HepG2 (cell line): ENCODE results near the gene SLC35A1. TPM values are rescaled to one million over a fixed set of nuclear protein-coding genes. Genes with fewer than 3 reads are reported as not detected.

ENCODE experiments used
- ATAD3A ChIP-seq: sonication (generic); formaldehyde crosslinking; IDR thresholded peaks from 2 replicates; pipeline ENCODE4 v1.4.0; 2020; ENCODE audit warnings: missing genetic modification reagents
- CAMTA2 ChIP-seq: sonication (generic); formaldehyde crosslinking; IDR thresholded peaks from 2 replicates; pipeline ENCODE4 v1.4.0; 2020; ENCODE audit warnings: mild to moderate bottlenecking, missing genetic modification reagents, borderline replicate concordance
- FOXC1 ChIP-seq: sonication (generic); formaldehyde crosslinking; IDR thresholded peaks from 2 replicates; pipeline ENCODE4 v1.8.0; 2022; ENCODE audit warnings: mild to moderate bottlenecking, missing genetic modification reagents, borderline replicate concordance
- HMG20A ChIP-seq: IDR thresholded peaks from 2 replicates; pipeline ENCODE4 v1.6.1; 2016; ENCODE audit warnings: borderline replicate concordance
- RELA ChIP-seq: sonication (generic); formaldehyde crosslinking; IDR thresholded peaks from 2 replicates; pipeline ENCODE4 v1.4.0; 2020; ENCODE audit warnings: missing genetic modification reagents
- SAFB2 ChIP-seq: sonication (generic); formaldehyde crosslinking; IDR thresholded peaks from 2 replicates; pipeline ENCODE4 v1.5.1; 2020; ENCODE audit warnings: missing genetic modification reagents, low read depth, mild to moderate bottlenecking, borderline replicate concordance
- SIN3A ChIP-seq: IDR thresholded peaks from 2 replicates; pipeline ENCODE4 v1.6.1; 2011; ENCODE audit warnings: low read depth, mild to moderate bottlenecking, control low read depth, low read length, borderline replicate concordance
- SRSF4 ChIP-seq: fragments of 200-400 bp; formaldehyde crosslinking; IDR thresholded peaks from one replicate; pipeline ENCODE4 v1.6.1; 2018; ENCODE audit warnings: mild to moderate bottlenecking, low read depth, low read length, moderate library complexity; ENCODE audit not compliant: poor library complexity, severe bottlenecking
- STAT6 ChIP-seq: sonication (generic); formaldehyde crosslinking; IDR thresholded peaks from 2 replicates; pipeline ENCODE4 v1.4.0; 2020; ENCODE audit warnings: missing genetic modification reagents, mild to moderate bottlenecking, borderline replicate concordance
- ZBTB44 ChIP-seq: sonication (generic); formaldehyde crosslinking; IDR thresholded peaks from 2 replicates; pipeline ENCODE4 v1.4.0; 2020; ENCODE audit warnings: missing genetic modification reagents
- ZNF260 ChIP-seq: sonication (generic); formaldehyde crosslinking; IDR thresholded peaks from 2 replicates; pipeline ENCODE4 v1.4.0; 2020; ENCODE audit warnings: missing genetic modification reagents, low read depth, mild to moderate bottlenecking, borderline replicate concordance
- ZNF274 ChIP-seq: sonication (generic); formaldehyde crosslinking; IDR thresholded peaks from 2 replicates; pipeline ENCODE4 v1.5.1; 2020; ENCODE audit warnings: mild to moderate bottlenecking, missing genetic modification reagents
- ZNF326 ChIP-seq: sonication (generic); formaldehyde crosslinking; IDR thresholded peaks from 2 replicates; pipeline ENCODE4 v1.4.0; 2020; ENCODE audit warnings: missing genetic modification reagents, borderline replicate concordance
- ZNF329 ChIP-seq: sonication (generic); formaldehyde crosslinking; IDR thresholded peaks from 2 replicates; pipeline ENCODE4 v1.9.0; 2021; ENCODE audit warnings: low read depth, mild to moderate bottlenecking, missing genetic modification reagents
- ZNF792 ChIP-seq: IDR thresholded peaks from 2 replicates; pipeline ENCODE4 v1.6.1; 2016
- polyA plus RNA-seq, 8 experiments: library from polyadenylated mRNA; depleted of rRNA in 3 of 8; stranded (reverse) in 7 of 8; unstranded in 1 of 8; fragments of >200 nt; fragmentation: Illumina TruSeq in 4 of 8; extraction: Trizol in 4 of 8; gene quantifications; 2 replicates each; pipeline versions ENCODE4 v1.2.1 to v1.2.3, GENCODE V29; 2011 to 2016; ENCODE audit warnings: low read depth in 4 of 8, missing spikeins in 1 of 8, mixed read lengths in 1 of 8; ENCODE audit not compliant: insufficient read depth in 1 of 8
- total RNA-seq, 5 experiments: library from RNA; depleted of rRNA; stranded (reverse); fragments of >200 nt; fragmentation: Illumina TruSeq; extraction: Trizol; gene quantifications; 2 replicates each; pipeline ENCODE4 v1.2.3, GENCODE V29; 2016; ENCODE audit warnings: low read depth in 1 of 5
- TF ChIP-seq, protein P1 (sequence below): sonication (generic); formaldehyde crosslinking; IDR thresholded peaks from 2 replicates; pipeline ENCODE4 v1.4.0; 2020; ENCODE audit warnings: mild to moderate bottlenecking, missing genetic modification reagents
- TF ChIP-seq, protein P2 (sequence below), 2 experiments: fragments of 450-650 bp in 1 of 2; sonication (generic) in 1 of 2; formaldehyde crosslinking; IDR thresholded peaks; 2 replicates each; pipeline versions ENCODE4 v1.5.0 to v1.8.0; 2020 to 2022; ENCODE audit warnings: mild to moderate bottlenecking in 1 of 2, missing genetic modification reagents in 1 of 2
- TF ChIP-seq, protein P3 (sequence below): sonication (generic); formaldehyde crosslinking; IDR thresholded peaks from 2 replicates; pipeline ENCODE4 v1.5.1; 2020; ENCODE audit warnings: missing genetic modification reagents, mild to moderate bottlenecking, borderline replicate concordance

Gene SLC35A1
- total and polyA plus RNA-seq, 2 of the 13 experiments (the other 11 are each of a cell fraction or from before 2014, with no cell fraction given): 24.8 to 25.1 TPM

GRCh38 chr6:87472525-87473418, at the start of gene SLC35A1 (continued):
- TF ChIP-seq, protein P1, sequence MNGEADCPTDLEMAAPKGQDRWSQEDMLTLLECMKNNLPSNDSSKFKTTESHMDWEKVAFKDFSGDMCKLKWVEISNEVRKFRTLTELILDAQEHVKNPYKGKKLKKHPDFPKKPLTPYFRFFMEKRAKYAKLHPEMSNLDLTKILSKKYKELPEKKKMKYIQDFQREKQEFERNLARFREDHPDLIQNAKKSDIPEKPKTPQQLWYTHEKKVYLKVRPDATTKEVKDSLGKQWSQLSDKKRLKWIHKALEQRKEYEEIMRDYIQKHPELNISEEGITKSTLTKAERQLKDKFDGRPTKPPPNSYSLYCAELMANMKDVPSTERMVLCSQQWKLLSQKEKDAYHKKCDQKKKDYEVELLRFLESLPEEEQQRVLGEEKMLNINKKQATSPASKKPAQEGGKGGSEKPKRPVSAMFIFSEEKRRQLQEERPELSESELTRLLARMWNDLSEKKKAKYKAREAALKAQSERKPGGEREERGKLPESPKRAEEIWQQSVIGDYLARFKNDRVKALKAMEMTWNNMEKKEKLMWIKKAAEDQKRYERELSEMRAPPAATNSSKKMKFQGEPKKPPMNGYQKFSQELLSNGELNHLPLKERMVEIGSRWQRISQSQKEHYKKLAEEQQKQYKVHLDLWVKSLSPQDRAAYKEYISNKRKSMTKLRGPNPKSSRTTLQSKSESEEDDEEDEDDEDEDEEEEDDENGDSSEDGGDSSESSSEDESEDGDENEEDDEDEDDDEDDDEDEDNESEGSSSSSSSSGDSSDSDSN: peak; percentile 96
- TF ChIP-seq RELA (no peak), CAMTA2 (CRISPR knock-in tag) (peak; percentile 67), FOXC1 (CRISPR knock-in tag) (peak; percentile 58; the same call in 1 of the 2 replicates), SRSF4 (no peak), ZNF326 (CRISPR knock-in tag) (no peak), ZBTB44 (CRISPR knock-in tag) (no peak), ZNF329 (CRISPR knock-in tag) (peak; percentile 39; the same call in 1 of the 2 replicates), HMG20A (no peak; the same call in 1 of the 2 replicates), ZNF792 (CRISPR knock-in tag) (peak; percentile 44), ZNF274 (CRISPR knock-in tag) (peak; percentile 74; the same call in 1 of the 2 replicates), STAT6 (CRISPR knock-in tag) (no peak), ATAD3A (CRISPR knock-in tag) (no peak), ZNF260 (CRISPR knock-in tag) (no peak), SAFB2 (CRISPR knock-in tag) (no peak), SIN3A (no peak; the same call in 1 of the 2 replicates)
- TF ChIP-seq, protein P2, sequence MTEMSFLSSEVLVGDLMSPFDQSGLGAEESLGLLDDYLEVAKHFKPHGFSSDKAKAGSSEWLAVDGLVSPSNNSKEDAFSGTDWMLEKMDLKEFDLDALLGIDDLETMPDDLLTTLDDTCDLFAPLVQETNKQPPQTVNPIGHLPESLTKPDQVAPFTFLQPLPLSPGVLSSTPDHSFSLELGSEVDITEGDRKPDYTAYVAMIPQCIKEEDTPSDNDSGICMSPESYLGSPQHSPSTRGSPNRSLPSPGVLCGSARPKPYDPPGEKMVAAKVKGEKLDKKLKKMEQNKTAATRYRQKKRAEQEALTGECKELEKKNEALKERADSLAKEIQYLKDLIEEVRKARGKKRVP (CRISPR knock-in tag; IDR thresholded peaks at IDR 0.05): peak in 1 of 2 experiments; percentile 10; a peak in 2 of 4 replicates
- TF ChIP-seq, protein P3, sequence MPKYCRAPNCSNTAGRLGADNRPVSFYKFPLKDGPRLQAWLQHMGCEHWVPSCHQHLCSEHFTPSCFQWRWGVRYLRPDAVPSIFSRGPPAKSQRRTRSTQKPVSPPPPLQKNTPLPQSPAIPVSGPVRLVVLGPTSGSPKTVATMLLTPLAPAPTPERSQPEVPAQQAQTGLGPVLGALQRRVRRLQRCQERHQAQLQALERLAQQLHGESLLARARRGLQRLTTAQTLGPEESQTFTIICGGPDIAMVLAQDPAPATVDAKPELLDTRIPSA (CRISPR knock-in tag): no peak
